ENCODE results near the gene SYNE1. TPM values are rescaled to one million over a fixed set of nuclear protein-coding genes. Genes with fewer than 3 reads are reported as not detected.

The SYNE1 gene
- total and polyA plus RNA-seq, 7 donors: 7.2 to 203 (median 86.4) TPM

- no peak overlapping the region for H3K4me3 ChIP-seq
- H3K27ac ChIP-seq: peak overlapping the region in 3 of 4 donors; percentile 4 to 33 (median 6)
- intact Hi-C loops (cut with DNase I): no loop called here
- peaks cover 0 to 8% (median 0%) of the 10 kb centered on the region in 4 donors for H3K4me1 ChIP-seq
- no peaks in the 10 kb centered on the region for H3K9me3 ChIP-seq
- peaks cover 11 to 99% (median 39%) of the 10 kb centered on the region in 4 donors for H3K36me3 ChIP-seq
- TF ChIP-seq POLR2AphosphoS5 (IDR thresholded peaks at IDR 0.05): no peak
- no peak for TF ChIP-seq POLR2A (IDR thresholded peaks at IDR 0.05)
- no peak for TF ChIP-seq EP300 (IDR thresholded peaks at IDR 0.05)
- TF ChIP-seq CTCF (IDR thresholded peaks at IDR 0.05): no peak
- no peaks in the 10 kb centered on the region for H3K27me3 ChIP-seq
- WGBS, 2 donors: 83 to 87% methylated on average over 17 of the region's 17 CpGs
- DNase-seq: no peak
Measured at GRCh38 chr6:152233547-152234320, 403.4 kb downstream of the SYNE1 start.

DNA sequence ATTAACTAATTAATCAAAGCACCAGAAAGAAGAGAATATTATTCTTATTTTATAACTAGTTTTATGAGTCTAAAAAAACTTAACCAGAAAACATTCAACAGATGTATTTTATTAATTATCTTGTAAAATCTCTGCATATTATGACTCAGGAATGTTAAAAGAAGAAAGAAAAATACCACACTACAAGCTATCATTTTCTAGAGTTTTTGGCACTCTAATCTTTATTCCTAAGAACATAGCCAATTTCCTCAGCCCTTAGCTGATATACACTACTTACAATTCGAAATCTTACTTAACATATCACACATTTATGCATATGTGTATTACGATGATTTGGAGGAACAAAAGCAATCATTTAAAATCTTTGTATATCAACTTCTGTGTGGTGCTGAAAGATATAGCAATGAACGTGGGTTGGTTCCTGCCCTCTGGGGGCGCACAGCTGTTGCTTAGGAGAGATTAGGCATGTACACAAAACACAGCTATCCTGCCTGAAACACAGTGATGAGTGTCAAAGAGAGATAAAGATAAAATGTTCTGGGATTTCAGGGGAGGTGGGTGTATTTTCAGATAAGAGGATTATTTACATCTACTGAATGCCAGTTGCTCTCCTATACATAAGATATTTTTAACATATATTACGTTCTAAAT lies 404.5 kb downstream of the SYNE1 start:
- peaks cover 0 to 8% (median 0%) of the 10 kb centered on the region in 4 donors for H3K4me1 ChIP-seq
- 62 to 68% methylated on average over 5 of the region's 5 CpGs for WGBS, 2 donors
- TF ChIP-seq CTCF (IDR thresholded peaks at IDR 0.05) (no peak), POLR2A (IDR thresholded peaks at IDR 0.05) (no peak), POLR2AphosphoS5 (IDR thresholded peaks at IDR 0.05) (no peak), EP300 (IDR thresholded peaks at IDR 0.05) (no peak)
- H3K27me3 ChIP-seq: no peaks in the 10 kb centered on the region
- no peak overlapping the region for H3K4me3 ChIP-seq
- peaks cover 11 to 96% (median 39%) of the 10 kb centered on the region in 4 donors for H3K36me3 ChIP-seq
- peak overlapping the region; percentile 4 to 33 (median 8) for H3K27ac ChIP-seq
- intact Hi-C loops (cut with DNase I): no loop called here
- no peak for DNase-seq
- H3K9me3 ChIP-seq: no peaks in the 10 kb centered on the region

DNA sequence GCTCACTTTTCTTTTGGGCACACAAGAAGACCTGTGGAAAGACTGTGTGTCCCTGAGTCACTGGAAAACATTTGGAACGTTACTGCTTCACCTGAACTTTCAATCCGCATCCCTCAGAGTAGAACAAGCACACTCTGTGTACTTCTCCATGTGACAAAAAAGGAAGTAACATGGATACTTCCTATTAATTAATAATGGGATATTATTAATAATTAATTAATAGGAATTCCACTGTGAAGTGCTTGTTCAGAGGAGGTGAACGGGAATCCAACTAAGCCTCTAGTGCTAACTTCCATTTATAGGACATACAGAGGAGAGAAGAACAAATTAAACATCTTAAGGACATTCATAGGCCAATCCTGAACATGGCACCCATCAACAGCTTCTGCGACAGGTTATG lies 407.8 kb downstream of the SYNE1 start:
- H3K4me3 ChIP-seq: no peak overlapping the region
- 69 to 86% methylated on average over 4 of the region's 4 CpGs for WGBS, 2 donors
- no peak overlapping the region for H3K27ac ChIP-seq
- H3K9me3 ChIP-seq: no peaks in the 10 kb centered on the region
- H3K27me3 ChIP-seq: no peaks in the 10 kb centered on the region
- peaks cover 0 to 17% (median 3%) of the 10 kb centered on the region in 4 donors for H3K4me1 ChIP-seq
- no peak for TF ChIP-seq EP300 (IDR thresholded peaks at IDR 0.05)
- no peak for TF ChIP-seq CTCF (IDR thresholded peaks at IDR 0.05)
- no peak for TF ChIP-seq POLR2AphosphoS5 (IDR thresholded peaks at IDR 0.05)
- TF ChIP-seq POLR2A (IDR thresholded peaks at IDR 0.05): no peak
- intact Hi-C loops (cut with DNase I): loop anchor here (5.0 kb wide), 1 partner anchor 48 kb away; no protein-coding TSS in a partner anchor
- DNase-seq: no peak
- H3K36me3 ChIP-seq: peaks cover 7 to 75% (median 20%) of the 10 kb centered on the region in 4 donors

DNA sequence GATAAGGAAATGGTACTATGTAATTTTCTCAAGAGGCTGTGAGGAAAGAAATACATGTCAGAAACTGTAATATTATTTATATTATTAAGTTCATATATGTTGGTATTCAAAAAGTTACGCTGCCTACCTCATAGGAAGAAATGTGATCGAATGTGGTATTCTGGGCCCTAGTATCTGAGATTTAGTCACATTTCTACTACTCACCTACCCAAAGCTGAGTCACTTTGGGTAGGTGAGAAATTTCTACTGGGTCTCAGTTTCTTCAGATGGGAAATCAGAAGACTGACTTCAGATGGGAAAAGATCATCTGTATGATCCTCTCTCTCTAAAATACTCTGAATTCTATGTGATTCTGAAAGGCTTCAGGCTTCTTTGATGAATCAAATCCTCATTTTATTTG lies 411.0 kb downstream of the SYNE1 start:
- intact Hi-C loops (cut with DNase I): loop anchor here (5.0 kb wide), 1 partner anchor 51 kb away; no protein-coding TSS in a partner anchor
- Histone ChIP-seq H3K9me3 (peaks cover 3 to 9% (median 6%) of the 10 kb centered on the region in 4 donors), H3K4me1 (peaks cover 0 to 9% (median 3%) of the 10 kb centered on the region in 4 donors), H3K4me3 (no peak overlapping the region), H3K27me3 (no peaks in the 10 kb centered on the region), H3K36me3 (peaks cover 13 to 76% (median 33%) of the 10 kb centered on the region in 4 donors), H3K27ac (peak overlapping the region in 3 of 4 donors; percentile 36 to 67 (median 38))
- 89 to 96% methylated on average over 2 of the region's 2 CpGs for WGBS, 2 donors
- DNase-seq: no peak
- TF ChIP-seq POLR2A (IDR thresholded peaks at IDR 0.05): no peak
- no peak for TF ChIP-seq EP300 (IDR thresholded peaks at IDR 0.05)
- TF ChIP-seq CTCF (IDR thresholded peaks at IDR 0.05): no peak
- TF ChIP-seq POLR2AphosphoS5 (IDR thresholded peaks at IDR 0.05): no peak

All from sigmoid colon (tissue), 7 donors.